ENCODE measurements around the gene MKNK2. TPM values are rescaled to one million over a fixed set of nuclear protein-coding genes. Genes with fewer than 3 reads are reported as not detected.

MKNK2 gene
- total and polyA plus RNA-seq, 2 of the 13 experiments (the other 11 are each of a cell fraction or from before 2014, with no cell fraction given) = 44.9 to 112 TPM

DNA sequence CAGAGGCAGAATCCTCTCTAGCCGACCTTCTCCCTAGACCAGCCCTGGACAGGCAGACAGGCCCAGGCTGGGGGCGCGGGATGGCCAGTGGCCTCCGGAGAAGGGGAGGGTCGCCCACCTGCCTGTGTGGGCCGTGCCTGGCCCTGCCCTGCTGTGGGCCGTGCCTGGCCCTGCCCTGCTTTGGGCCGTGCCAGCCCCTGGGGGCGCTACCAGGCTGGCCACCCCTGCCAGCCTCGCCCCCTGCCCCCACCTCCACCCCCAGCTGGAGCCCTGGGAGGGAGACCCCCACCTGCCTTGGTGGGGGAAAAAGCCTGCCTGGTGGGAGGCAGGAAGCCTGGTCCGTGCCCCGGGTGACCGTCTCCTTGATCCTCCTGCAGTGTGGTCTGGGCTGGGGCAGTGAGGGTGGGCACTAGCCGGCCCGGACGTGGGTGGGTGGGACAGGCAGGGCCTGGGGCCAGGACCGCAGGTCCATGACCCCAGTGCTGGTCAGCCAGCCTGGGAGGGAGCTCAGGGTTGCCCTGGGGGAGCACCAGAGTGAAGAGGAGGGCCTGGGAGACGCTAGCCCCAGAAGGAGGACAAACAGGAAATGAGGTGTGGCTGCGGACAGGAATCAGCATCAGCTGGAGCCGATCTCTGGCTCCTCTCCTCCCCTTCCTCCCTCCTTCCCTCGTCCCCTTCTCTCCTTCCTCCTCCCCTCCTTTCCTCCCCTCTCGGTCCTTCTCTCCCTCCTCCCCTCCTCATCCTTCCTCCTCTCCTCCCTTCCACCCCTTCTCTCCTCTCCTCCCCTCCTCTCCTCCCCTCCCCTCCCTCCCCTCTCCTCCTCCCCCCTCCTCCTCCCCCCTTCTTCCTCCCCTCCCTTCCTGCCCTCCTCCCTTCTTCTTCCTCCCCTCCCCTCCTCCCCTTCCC, 5.1 kb upstream of the MKNK2 start (continued):
- TF ChIP-seq, protein P1, sequence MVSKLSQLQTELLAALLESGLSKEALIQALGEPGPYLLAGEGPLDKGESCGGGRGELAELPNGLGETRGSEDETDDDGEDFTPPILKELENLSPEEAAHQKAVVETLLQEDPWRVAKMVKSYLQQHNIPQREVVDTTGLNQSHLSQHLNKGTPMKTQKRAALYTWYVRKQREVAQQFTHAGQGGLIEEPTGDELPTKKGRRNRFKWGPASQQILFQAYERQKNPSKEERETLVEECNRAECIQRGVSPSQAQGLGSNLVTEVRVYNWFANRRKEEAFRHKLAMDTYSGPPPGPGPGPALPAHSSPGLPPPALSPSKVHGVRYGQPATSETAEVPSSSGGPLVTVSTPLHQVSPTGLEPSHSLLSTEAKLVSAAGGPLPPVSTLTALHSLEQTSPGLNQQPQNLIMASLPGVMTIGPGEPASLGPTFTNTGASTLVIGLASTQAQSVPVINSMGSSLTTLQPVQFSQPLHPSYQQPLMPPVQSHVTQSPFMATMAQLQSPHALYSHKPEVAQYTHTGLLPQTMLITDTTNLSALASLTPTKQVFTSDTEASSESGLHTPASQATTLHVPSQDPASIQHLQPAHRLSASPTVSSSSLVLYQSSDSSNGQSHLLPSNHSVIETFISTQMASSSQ (IDR thresholded peaks at IDR 0.05; ENCODE audit: low read depth) = no peak
- TF ChIP-seq, protein P1 (CRISPR knock-in tag; IDR thresholded peaks at IDR 0.05; ENCODE audit: borderline replicate concordance) = no peak
- TF ChIP-seq SALL1 (CRISPR knock-in tag; IDR thresholded peaks at IDR 0.05) (peak; percentile 35; the same call in 1 of the 2 replicates), BRD4 (CRISPR knock-in tag; IDR thresholded peaks at IDR 0.05) (0 out of 2 replicates have a peak, but pooled peaks have one; percentile 26), ZNF629 (CRISPR knock-in tag; conservative IDR thresholded peaks at IDR 0.05) (no peak), SP140L (CRISPR knock-in tag; IDR thresholded peaks at IDR 0.05; ENCODE audit: borderline replicate concordance) (no peak), HNF4A (CRISPR knock-in tag; IDR thresholded peaks at IDR 0.05) (no peak), CBX5 (CRISPR knock-in tag; IDR thresholded peaks at IDR 0.05; ENCODE audit: borderline replicate concordance) (no peak), ZNF766 (CRISPR knock-in tag; IDR thresholded peaks at IDR 0.05; ENCODE audit: borderline replicate concordance) (no peak), ZNF30 (CRISPR knock-in tag; IDR thresholded peaks at IDR 0.05) (no peak)
- TF ChIP-seq, protein P2, sequence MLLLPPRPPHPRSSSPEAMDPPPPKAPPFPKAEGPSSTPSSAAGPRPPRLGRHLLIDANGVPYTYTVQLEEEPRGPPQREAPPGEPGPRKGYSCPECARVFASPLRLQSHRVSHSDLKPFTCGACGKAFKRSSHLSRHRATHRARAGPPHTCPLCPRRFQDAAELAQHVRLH (CRISPR knock-in tag; IDR thresholded peaks at IDR 0.05; ENCODE audit: borderline replicate concordance, low read depth) = no peak
- TF ChIP-seq, protein P3, sequence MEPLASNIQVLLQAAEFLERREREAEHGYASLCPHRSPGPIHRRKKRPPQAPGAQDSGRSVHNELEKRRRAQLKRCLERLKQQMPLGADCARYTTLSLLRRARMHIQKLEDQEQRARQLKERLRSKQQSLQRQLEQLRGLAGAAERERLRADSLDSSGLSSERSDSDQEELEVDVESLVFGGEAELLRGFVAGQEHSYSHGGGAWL (CRISPR knock-in tag; IDR thresholded peaks at IDR 0.05) = no peak
- TF ChIP-seq, protein P4, sequence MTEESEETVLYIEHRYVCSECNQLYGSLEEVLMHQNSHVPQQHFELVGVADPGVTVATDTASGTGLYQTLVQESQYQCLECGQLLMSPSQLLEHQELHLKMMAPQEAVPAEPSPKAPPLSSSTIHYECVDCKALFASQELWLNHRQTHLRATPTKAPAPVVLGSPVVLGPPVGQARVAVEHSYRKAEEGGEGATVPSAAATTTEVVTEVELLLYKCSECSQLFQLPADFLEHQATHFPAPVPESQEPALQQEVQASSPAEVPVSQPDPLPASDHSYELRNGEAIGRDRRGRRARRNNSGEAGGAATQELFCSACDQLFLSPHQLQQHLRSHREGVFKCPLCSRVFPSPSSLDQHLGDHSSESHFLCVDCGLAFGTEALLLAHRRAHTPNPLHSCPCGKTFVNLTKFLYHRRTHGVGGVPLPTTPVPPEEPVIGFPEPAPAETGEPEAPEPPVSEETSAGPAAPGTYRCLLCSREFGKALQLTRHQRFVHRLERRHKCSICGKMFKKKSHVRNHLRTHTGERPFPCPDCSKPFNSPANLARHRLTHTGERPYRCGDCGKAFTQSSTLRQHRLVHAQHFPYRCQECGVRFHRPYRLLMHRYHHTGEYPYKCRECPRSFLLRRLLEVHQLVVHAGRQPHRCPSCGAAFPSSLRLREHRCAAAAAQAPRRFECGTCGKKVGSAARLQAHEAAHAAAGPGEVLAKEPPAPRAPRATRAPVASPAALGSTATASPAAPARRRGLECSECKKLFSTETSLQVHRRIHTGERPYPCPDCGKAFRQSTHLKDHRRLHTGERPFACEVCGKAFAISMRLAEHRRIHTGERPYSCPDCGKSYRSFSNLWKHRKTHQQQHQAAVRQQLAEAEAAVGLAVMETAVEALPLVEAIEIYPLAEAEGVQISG (CRISPR knock-in tag; IDR thresholded peaks at IDR 0.05) = no peak

Measured in HepG2 (cell line).